SJCRH30 (cell line): ENCODE measurements around the gene MAP3K3. TPM values are rescaled to one million over a fixed set of nuclear protein-coding genes. Genes with fewer than 3 reads are reported as not detected.

Experiments
- DNase-seq, 2 experiments: peaks; one replicate each; pipeline ENCODE4 v3.0.0-alpha.2; 2015 to 2020
- H3K27ac ChIP-seq: fragments of 250-450 bp; sonication (Bioruptor Pico); 2 replicates; pipeline ENCODE4 v1.5.1; 2020; ENCODE audit warnings: mild to moderate bottlenecking, moderate library complexity
- H3K27me3 ChIP-seq: fragments of 250-450 bp; sonication (Bioruptor Pico); 2 replicates; pipeline ENCODE4 v1.5.1; 2020; ENCODE audit warnings: mild to moderate bottlenecking, moderate library complexity
- H3K36me3 ChIP-seq: fragments of 250-450 bp; sonication (Bioruptor Pico); 2 replicates; pipeline ENCODE4 v1.5.1; 2020; ENCODE audit warnings: mild to moderate bottlenecking, moderate library complexity
- H3K4me1 ChIP-seq: fragments of 250-450 bp; sonication (Bioruptor Pico); 2 replicates; pipeline ENCODE4 v1.5.1; 2020; ENCODE audit warnings: mild to moderate bottlenecking, moderate library complexity
- H3K4me3 ChIP-seq: fragments of 250-450 bp; sonication (Bioruptor Pico); 2 replicates; pipeline ENCODE4 v1.5.1; 2020; ENCODE audit warnings: mild to moderate bottlenecking, moderate library complexity
- H3K9me3 ChIP-seq: fragments of 250-450 bp; sonication (Bioruptor Pico); replicated peaks from 2 replicates; pipeline ENCODE4 v1.5.1; 2020; ENCODE audit warnings: mild to moderate bottlenecking, moderate library complexity
- total RNA-seq: library from RNA; depleted of rRNA; stranded (reverse); fragments of >200 nt; shearing (Covaris generic); gene quantifications from 2 replicates; pipeline ENCODE4 v1.2.3, GENCODE V29; 2014

Gene MAP3K3
- total RNA-seq, 1 experiment from 2014 or later, result 25.9 TPM

DNA sequence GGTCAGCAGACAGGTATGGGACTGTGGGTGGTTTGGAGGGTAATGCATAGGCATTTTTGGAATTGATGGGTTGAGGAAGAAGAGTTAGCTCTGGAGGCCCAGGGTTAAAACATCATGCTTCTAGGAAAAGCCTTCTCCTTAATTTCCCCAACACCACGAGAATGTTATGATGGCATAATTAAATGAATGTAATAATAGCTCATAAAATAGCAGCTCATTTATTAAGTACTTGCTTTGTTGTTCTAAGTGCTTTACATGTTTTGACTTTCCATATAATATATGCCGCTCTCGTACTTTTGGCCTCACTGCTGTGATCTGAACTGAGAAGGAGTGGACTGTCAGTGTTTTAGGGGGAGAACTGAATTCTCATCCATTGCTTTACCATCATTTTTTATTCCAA is 63.4 kb downstream of the MAP3K3 start:
- no peak for DNase-seq
- Histone ChIP-seq H3K36me3 (peaks cover 6% of the 10 kb centered on the region; the same call in 1 of the 2 replicates), H3K9me3 (no peaks in the 10 kb centered on the region), H3K27me3 (no peaks in the 10 kb centered on the region), H3K4me3 (no peak overlapping the region), H3K4me1 (no peaks in the 10 kb centered on the region), H3K27ac (no peak overlapping the region)

DNA sequence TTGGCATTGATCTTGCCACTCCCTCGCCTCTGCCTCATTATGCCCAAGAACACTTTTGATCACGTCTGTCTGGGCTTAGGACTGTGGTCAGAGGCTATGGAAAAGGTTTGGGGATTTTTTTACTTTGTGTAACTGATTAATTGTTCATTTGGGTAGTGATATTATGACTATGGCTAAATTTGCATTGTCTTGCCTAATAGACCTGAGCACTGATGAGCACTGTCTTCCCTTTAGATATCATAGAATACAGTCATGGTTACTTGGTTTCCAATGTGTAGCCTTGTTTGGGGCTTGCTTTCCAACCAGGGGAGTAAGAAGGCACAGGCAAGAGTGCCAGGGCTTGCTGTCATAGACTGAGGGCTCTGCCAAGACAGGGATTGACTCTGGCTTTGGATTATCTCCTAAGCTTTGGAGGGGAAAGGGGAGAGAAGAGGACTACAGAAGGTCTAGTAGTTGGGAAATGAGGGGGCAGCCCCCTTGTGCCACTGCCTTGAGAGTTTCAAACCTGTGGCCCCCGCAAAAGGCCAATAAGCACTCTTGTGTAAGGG is 64.0 kb downstream of the MAP3K3 start:
- no peaks in the 10 kb centered on the region for H3K27me3 ChIP-seq
- DNase-seq, result no peak
- H3K27ac ChIP-seq, result no peak overlapping the region
- H3K4me3 ChIP-seq, result no peak overlapping the region
- H3K9me3 ChIP-seq, result no peaks in the 10 kb centered on the region
- H3K36me3 ChIP-seq, result peaks cover 6% of the 10 kb centered on the region; the same call in 1 of the 2 replicates
- no peaks in the 10 kb centered on the region for H3K4me1 ChIP-seq

DNA sequence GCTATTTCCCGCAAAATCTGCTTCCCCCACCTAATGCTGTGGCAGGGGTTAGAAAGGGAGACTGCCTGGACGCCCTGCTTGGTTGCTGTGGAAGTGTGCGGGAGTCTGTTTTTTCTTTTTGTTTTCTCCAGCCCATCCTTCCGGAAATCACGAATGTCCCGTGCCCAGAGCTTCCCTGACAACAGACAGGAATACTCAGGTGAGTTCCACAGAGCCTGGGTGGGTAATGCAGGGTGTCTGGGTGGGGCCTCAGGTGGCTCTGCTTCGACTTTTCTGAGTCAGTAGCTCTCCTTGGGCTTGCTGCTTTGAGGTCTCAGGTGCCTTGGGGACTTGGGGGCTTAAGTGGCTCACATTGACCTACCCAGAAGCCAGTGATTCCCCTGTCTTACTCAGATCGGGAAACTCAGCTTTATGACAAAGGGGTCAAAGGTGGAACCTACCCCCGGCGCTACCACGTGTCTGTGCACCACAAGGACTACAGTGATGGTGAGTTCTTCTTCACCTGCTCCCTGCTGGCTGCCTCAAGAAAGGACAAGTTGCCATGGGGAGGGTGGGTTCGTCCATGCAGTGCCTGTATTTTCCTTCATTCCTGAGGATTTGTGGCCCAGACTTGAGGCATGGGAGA is 66.3 kb downstream of the MAP3K3 start:
- Histone ChIP-seq H3K9me3 (no peaks in the 10 kb centered on the region), H3K4me1 (no peaks in the 10 kb centered on the region), H3K4me3 (no peak overlapping the region), H3K27me3 (no peaks in the 10 kb centered on the region), H3K36me3 (peaks cover 2% of the 10 kb centered on the region; the same call in 1 of the 2 replicates), H3K27ac (no peak overlapping the region)
- DNase-seq, result no peak

DNA sequence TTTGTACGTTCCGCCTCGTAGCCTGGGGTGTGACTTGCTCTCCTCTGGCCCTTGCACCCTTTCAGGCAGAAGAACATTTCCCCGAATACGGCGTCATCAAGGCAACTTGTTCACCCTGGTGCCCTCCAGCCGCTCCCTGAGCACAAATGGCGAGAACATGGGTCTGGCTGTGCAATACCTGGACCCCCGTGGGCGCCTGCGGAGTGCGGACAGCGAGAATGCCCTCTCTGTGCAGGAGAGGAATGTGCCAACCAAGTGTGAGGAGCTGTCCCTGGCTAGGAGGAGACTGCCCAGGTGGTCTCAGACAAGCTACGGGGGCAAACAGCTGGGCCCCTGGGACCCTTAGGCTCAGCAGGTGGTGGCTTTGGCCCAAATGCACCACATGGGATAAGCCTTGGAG is 67.3 kb downstream of the MAP3K3 start:
- DNase-seq, result no peak
- Histone ChIP-seq H3K27me3 (no peaks in the 10 kb centered on the region), H3K4me3 (no peak overlapping the region), H3K9me3 (no peaks in the 10 kb centered on the region), H3K36me3 (peaks cover 2% of the 10 kb centered on the region; the same call in 1 of the 2 replicates), H3K27ac (no peak overlapping the region), H3K4me1 (no peaks in the 10 kb centered on the region)

DNA sequence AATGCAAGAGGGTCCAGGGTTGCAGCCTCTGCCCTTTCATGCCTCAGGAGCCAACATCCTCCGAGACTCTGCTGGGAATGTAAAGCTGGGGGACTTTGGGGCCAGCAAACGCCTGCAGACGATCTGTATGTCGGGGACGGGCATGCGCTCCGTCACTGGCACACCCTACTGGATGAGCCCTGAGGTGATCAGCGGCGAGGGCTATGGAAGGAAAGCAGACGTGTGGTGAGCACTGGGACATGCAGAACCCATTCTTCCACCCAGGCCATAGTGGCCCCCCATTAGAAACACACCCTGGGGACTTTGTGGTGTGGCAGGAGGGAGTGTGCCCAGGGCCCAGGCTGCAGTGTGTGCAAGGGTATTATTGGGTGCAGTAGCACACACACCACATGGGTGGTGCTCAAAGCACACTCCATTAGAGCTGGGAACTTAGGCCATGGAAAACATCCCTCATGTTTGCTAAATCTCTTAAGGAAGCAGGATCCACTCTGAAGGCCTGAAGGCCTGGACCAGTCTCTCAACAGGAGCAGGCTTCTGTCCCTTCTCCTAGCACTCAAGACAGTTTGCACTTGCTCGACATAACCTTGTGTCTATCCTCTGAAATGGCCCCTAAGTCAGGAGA is 70.1 kb downstream of the MAP3K3 start:
- Histone ChIP-seq H3K4me1 (no peaks in the 10 kb centered on the region), H3K27ac (no peak overlapping the region), H3K4me3 (no peak overlapping the region), H3K36me3 (peaks cover 2% of the 10 kb centered on the region; the same call in 1 of the 2 replicates), H3K9me3 (no peaks in the 10 kb centered on the region), H3K27me3 (no peaks in the 10 kb centered on the region)
- DNase-seq, result no peak

DNA sequence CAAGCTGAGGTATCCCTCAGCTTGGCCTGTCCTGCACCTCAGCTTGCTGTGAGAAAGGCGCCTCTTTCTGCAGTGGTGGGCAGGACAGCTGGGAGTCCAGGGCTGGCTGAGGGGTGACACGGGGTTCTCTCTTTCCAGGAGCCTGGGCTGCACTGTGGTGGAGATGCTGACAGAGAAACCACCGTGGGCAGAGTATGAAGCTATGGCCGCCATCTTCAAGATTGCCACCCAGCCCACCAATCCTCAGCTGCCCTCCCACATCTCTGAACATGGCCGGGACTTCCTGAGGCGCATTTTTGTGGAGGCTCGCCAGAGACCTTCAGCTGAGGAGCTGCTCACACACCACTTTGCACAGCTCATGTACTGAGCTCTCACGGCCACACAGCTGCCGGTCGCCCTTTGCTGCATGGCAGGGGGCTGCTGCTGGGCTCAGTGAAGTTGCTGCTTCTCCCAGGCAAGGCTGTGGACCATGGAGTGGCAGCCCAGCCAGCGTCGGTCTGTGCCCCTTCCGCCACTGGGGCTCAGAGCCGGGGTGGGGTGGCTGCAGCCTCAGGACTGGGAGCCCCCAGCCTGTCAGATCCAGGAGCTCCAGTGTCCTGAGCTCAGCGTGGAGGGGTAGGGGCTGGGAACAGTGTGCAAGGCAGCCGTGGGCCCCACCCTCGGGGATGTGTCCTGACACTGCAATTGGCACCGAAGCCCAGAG is 71.3 kb downstream of the MAP3K3 start:
- H3K9me3 ChIP-seq, result no peaks in the 10 kb centered on the region
- DNase-seq, result no peak
- H3K27ac ChIP-seq, result no peak overlapping the region
- H3K36me3 ChIP-seq, result peaks cover 2% of the 10 kb centered on the region; the same call in 1 of the 2 replicates
- H3K4me3 ChIP-seq, result no peak overlapping the region
- H3K27me3 ChIP-seq, result no peaks in the 10 kb centered on the region
- no peaks in the 10 kb centered on the region for H3K4me1 ChIP-seq

DNA sequence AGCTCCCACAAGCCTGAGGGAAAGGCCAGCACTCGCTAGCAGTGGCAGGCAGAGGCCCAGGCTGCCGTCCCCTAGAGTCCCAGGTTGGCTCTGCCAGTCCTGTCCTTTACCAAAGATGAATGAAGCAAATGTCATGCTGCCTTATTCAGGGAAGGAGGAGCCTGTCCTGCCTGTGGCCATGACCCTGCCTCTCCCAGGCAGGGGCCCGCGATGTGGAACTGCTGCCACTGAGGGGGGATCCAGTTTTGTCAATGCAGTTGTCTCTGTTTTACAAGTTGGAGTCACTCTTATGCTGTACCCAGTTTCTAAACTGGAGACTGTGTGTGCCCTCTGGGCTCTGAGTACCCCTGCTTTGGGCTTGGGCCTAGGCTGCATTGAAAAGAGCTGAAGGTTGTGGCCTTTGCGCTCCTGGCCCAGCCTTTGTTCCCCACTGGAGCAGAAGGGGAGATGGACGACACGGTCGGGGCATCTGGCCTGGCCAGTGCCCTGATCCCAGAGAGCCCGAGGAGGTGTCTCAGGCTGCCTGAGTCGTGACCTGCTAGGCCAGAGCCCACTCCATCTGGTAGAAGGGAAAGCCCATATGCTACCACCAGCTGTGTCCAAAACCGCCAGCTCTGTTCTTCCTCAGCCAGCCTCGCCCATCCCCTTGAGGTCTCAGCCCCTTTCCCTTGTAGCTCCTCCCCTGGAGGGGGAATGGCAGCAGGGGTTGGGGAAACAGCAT is 72.2 kb downstream of the MAP3K3 start:
- Histone ChIP-seq H3K4me3 (no peak overlapping the region), H3K36me3 (peaks cover 2% of the 10 kb centered on the region; the same call in 1 of the 2 replicates), H3K27me3 (no peaks in the 10 kb centered on the region), H3K27ac (no peak overlapping the region), H3K4me1 (no peaks in the 10 kb centered on the region; the same call in 1 of the 2 replicates), H3K9me3 (no peaks in the 10 kb centered on the region)
- peak in 1 of 2 experiments; percentile 18 for DNase-seq

DNA sequence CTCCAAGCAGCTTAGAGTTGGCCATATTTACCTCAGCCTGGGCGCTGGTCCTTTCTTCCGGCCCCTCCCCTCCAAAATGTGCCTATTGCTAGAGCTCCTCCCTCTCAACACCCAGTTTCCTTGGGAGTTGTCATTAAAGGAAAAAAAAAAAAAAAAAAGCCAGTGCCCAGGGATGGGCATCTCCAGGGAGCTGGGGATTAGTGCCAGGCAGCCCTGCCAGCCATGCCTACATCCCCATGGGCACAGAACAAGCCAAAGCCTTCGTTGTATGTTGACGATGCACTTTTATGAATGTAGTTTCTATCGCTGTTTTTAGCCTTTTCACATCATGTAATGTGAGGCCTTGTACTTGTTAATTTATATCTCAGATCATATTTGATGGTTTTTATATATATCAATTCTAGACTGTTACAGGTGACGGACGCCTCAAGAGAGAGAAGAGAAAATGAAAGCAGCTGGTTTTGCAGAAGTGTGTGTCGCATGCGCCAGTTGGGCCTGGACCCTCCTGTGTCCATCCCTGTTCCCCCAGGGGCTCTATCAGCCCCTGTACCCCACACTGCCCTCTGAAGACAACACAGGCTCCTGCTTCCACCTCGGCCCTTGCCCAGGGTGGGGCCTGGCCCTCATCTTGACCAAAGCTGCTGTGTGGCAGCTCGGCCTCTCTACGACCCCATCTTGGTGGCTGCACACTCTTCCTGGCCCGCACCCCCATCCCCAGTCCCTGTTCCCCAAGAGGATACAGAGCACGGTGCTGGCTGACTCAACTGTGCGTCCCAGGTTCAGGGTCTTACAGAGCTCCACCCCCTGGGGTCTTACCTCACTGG is 72.9 kb downstream of the MAP3K3 start:
- H3K27ac ChIP-seq, result no peak overlapping the region
- H3K4me3 ChIP-seq, result no peak overlapping the region
- no peak for DNase-seq
- no peaks in the 10 kb centered on the region for H3K27me3 ChIP-seq
- no peaks in the 10 kb centered on the region; the same call in 1 of the 2 replicates for H3K4me1 ChIP-seq
- H3K9me3 ChIP-seq, result no peaks in the 10 kb centered on the region
- H3K36me3 ChIP-seq, result peaks cover 2% of the 10 kb centered on the region; the same call in 1 of the 2 replicates

DNA sequence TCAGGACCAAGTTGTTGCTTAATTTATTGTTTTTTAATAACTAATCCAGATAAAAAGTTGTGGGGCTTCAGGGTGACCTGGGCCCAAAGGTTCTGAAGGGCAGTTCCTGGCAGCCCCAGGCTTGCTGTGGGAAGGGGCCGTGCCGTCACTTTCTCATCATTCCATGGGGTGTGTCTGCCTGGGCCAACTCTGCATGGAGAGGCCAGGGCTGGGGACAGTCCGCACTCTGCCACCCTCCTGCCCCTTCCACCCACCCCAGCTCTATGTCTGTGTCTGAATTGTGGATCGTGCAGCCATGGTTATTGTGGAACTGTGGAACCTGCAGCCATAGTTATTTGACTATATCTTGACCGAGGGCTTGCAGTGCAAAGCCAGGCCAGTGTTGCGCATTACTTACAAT is 73.7 kb downstream of the MAP3K3 start:
- Histone ChIP-seq H3K27me3 (no peaks in the 10 kb centered on the region), H3K9me3 (no peaks in the 10 kb centered on the region), H3K27ac (no peak overlapping the region), H3K36me3 (peaks cover 2% of the 10 kb centered on the region; the same call in 1 of the 2 replicates), H3K4me3 (no peak overlapping the region), H3K4me1 (no peaks in the 10 kb centered on the region; the same call in 1 of the 2 replicates)
- no peak for DNase-seq

DNA sequence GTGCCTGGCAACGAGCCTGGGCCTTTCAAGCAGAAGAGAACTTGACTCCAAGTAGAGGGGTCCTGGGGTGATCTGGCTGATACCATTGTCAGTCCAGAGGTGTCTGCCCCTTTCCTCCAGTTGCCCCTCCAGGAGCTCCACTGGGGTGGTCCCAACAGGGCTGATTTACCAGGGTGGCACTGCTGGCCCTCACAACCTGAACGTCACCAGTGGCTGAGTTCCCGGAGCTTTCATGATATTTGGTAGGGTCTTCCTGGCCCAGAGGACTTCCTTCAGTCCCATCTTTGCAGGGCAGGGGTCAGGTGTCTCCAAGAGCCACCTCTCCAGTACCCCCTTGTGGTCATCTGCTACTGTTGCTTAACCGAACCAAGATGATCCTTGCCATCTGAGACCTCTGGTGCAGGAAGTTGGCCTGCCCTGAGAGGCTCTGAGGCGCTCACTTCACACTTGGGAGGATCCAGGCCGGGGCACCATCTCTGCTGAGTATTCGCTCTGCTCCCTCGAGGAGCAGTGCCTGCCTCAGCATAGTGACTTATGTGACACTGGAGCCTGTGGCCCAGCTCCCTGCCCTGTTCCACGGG is 74.3 kb downstream of the MAP3K3 start:
- Histone ChIP-seq H3K4me1 (no peaks in the 10 kb centered on the region; the same call in 1 of the 2 replicates), H3K36me3 (peaks cover 2% of the 10 kb centered on the region; the same call in 1 of the 2 replicates)
- DNase-seq, result peak; percentile 25 to 45

DNA sequence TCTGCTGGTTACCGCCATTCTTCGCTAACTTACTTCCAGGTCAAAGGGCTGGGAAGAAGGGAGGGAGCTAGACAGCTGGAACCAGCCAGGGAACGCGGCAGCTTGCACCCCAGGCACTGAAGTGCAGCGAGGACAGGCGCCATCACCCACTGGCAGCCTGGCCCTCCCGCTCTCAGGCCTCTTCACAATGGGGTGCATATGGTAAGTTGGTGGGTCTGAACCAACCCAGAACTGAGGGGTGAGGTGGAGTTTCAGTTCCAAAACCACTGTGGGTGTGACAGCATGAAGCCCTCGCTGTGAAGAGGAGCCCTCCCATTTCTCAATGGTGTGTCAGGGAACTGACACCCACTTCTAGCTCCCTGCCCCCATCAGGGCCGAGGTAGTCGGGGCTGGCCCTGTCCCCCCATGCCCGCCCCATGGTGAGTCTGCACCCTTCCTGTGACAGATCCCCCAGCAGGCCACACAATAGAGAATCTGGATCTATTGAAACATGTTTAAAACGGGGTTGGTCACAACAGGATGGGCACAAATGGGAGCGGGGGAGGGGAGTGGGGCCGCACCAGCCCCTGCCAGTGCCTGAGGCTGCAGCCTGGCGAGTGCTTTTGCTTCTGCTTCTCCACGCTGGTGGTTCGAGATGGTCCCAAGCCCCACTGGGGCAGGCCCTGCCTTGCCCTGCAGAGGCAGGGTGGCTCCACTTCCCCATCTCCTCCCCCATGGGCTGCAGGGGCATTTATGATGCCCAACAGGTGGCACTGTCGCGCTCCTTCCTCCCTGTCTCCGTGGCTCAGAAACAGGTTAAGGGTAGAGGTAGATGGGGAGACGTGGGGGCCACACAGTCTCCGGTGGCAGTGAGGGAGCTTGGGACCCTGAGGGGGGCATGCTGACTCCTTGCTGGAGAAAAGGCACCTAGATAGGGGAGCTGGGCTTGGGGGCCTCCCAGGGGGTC is 75.4 kb downstream of the MAP3K3 start:
- peak; percentile 40 to 56 for DNase-seq
- H3K27ac ChIP-seq, result no peak overlapping the region
- H3K27me3 ChIP-seq, result no peaks in the 10 kb centered on the region
- no peak overlapping the region for H3K4me3 ChIP-seq
- H3K4me1 ChIP-seq, result no peaks in the 10 kb centered on the region; the same call in 1 of the 2 replicates
- H3K36me3 ChIP-seq, result no peaks in the 10 kb centered on the region; the same call in 1 of the 2 replicates
- H3K9me3 ChIP-seq, result no peaks in the 10 kb centered on the region

More for the DNA sequence above, 74.3 kb downstream of the MAP3K3 start:
- H3K9me3 ChIP-seq, result no peaks in the 10 kb centered on the region
- no peak overlapping the region for H3K4me3 ChIP-seq
- H3K27me3 ChIP-seq, result no peaks in the 10 kb centered on the region
- H3K27ac ChIP-seq, result no peak overlapping the region

DNA sequence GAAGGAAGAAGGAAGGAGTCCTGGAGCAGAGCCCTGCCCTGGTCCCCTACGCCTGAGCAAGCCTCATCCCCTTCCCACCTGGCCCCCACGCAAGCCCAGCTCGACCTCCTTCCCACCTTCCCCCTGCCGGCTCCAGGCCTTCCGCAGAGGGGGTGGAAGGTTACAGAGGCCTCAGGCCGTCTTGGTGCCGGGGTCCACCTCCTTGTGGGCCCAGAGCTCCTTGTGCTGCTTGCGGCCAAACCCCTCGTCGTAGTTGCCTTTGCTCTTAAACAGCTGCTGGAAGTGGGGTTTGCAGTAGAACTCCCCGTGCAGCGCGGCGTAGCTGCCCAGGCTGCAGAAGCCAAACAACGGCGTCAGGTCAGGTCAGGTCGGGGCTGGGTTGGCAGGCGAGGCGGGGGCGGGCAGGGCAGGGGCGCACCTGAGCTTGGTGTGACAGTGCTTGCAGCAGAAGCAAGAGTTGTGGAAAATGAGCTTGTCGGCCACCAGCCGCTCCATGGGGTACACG is 76.2 kb downstream of the MAP3K3 start:
- no peaks in the 10 kb centered on the region for H3K36me3 ChIP-seq
- no peak overlapping the region for H3K27ac ChIP-seq
- no peak for DNase-seq
- H3K27me3 ChIP-seq, result no peaks in the 10 kb centered on the region
- no peak overlapping the region for H3K4me3 ChIP-seq
- no peaks in the 10 kb centered on the region for H3K9me3 ChIP-seq
- H3K4me1 ChIP-seq, result no peaks in the 10 kb centered on the region; the same call in 1 of the 2 replicates
